A673 (cell line): ENCODE results near the gene ZDHHC22. TPM values are rescaled to one million over a fixed set of nuclear protein-coding genes. Genes with fewer than 3 reads are reported as not detected.

ENCODE experiments used
- BruUV-seq: library from RNA; stranded (reverse); fragments of 400-500 nt; replicated peaks from 2 replicates; lab custom pipeline; 2021; lab: Mats Ljungman, UMichigan
- CTCF ChIA-PET: fragments of 300-600 bp; sonication (Branson Sonifier 250); formaldehyde crosslinking; loops from one replicate; lab custom pipeline; 2022; ENCODE audit warnings: antibody characterized with exemption; lab: Charles Lee
- POLR2A ChIA-PET: fragments of 300-600 bp; sonication (Branson Sonifier 250); formaldehyde crosslinking; loops from one replicate; lab custom pipeline; 2022; ENCODE audit warnings: antibody characterized with exemption; ENCODE audit not compliant: low non-redundant PET; lab: Charles Lee
- DNase-seq: peaks from one replicate; pipeline ENCODE4 v3.0.0-alpha.2; 2015; ENCODE audit warnings: low spot score
- H3K27ac ChIP-seq: fragments of 200-600 bp; sonication (generic); 2 replicates; pipeline ENCODE4 v1.5.1; 2016; ENCODE audit warnings: mixed run types, low read depth, mild to moderate bottlenecking, mixed read lengths, antibody characterized with exemption, low read length; ENCODE audit not compliant: poor library complexity, severe bottlenecking
- H3K27me3 ChIP-seq: fragments of 200-600 bp; sonication (generic); replicated peaks from 2 replicates; pipeline ENCODE4 v1.6.1; 2017; ENCODE audit warnings: mixed run types, low read depth, mild to moderate bottlenecking, mixed read lengths, antibody characterized with exemption, low read length; ENCODE audit not compliant: insufficient read depth, poor library complexity
- H3K36me3 ChIP-seq: fragments of 200-600 bp; sonication (generic); 2 replicates; pipeline ENCODE4 v1.6.1; 2016; ENCODE audit warnings: mixed run types, mild to moderate bottlenecking, mixed read lengths, antibody characterized with exemption, low read length; ENCODE audit not compliant: insufficient read depth, poor library complexity, severe bottlenecking
- H3K4me1 ChIP-seq: fragments of 200-600 bp; sonication (generic); 2 replicates; pipeline ENCODE4 v1.6.1; 2017; ENCODE audit warnings: mixed run types, mild to moderate bottlenecking, mixed read lengths, antibody characterized with exemption, low read length; ENCODE audit not compliant: insufficient read depth, poor library complexity, severe bottlenecking
- H3K4me3 ChIP-seq: fragments of 200-600 bp; sonication (generic); 2 replicates; pipeline ENCODE4 v1.5.1; 2016; ENCODE audit warnings: low read depth, mixed run types, mild to moderate bottlenecking, mixed read lengths, low read length; ENCODE audit not compliant: poor library complexity, severe bottlenecking
- H3K9me3 ChIP-seq: fragments of 200-600 bp; sonication (generic); 2 replicates; pipeline ENCODE4 v1.6.1; 2016; ENCODE audit warnings: mixed run types, low read depth, mild to moderate bottlenecking, mixed read lengths, antibody characterized with exemption, low read length; ENCODE audit not compliant: poor library complexity, severe bottlenecking
- CTCF ChIP-seq: fragments of 300-800, 200-600 bp; sonication (generic); conservative IDR thresholded peaks from 2 replicates; pipeline ENCODE4 v1.5.1; 2017; ENCODE audit warnings: low read depth, mild to moderate bottlenecking, antibody characterized with exemption, low read length, moderate library complexity, mixed read lengths
- EZH2 ChIP-seq: fragments of 200-600 bp; sonication (generic); IDR thresholded peaks from 2 replicates; pipeline ENCODE4 v1.6.1; 2017; ENCODE audit warnings: borderline replicate concordance, low read depth, mild to moderate bottlenecking, mixed read lengths, antibody characterized with exemption, low read length; ENCODE audit not compliant: poor library complexity, severe bottlenecking
- intact Hi-C: fragments of 100-400 bp; cut with micrococcal nuclease; formaldehyde crosslinking; loops from one replicate; pipeline ENCODE4 v1.10.0; 2022; ENCODE audit not compliant: unreplicated experiment
- total RNA-seq: library from RNA; stranded (reverse); gene quantifications from 2 replicates; pipeline ENCODE4 v1.2.3, GENCODE V29; 2021

ZDHHC22 gene
- total RNA-seq, 1 experiment from 2014 or later: 0.60 TPM

GRCh38 chr14:77085538-77085937, 56.1 kb downstream of the ZDHHC22 start:
- DNase-seq: no peak
- intact Hi-C loops: no loop called here
- H3K4me1 ChIP-seq: no peaks in the 10 kb centered on the region
- no peak overlapping the region for H3K4me3 ChIP-seq
- no peak overlapping the region for H3K27ac ChIP-seq
- no peaks in the 10 kb centered on the region for H3K36me3 ChIP-seq
- ChIA-PET POLR2A (no interaction called here), CTCF (interaction anchor here (0.6 to 1.1 kb wide), 3 partner anchors 210 to 213 kb away, joined by 3 to 11 read pairs (median 4); no protein-coding TSS in a partner anchor)
- H3K9me3 ChIP-seq: no peaks in the 10 kb centered on the region
- BruUV-seq: no TSS peak
- no peaks in the 10 kb centered on the region for H3K27me3 ChIP-seq
- TF ChIP-seq EZH2 (no peak), CTCF (no peak)

GRCh38 chr14:77084985-77085384, 56.6 kb downstream of the ZDHHC22 start:
- intact Hi-C loops: no loop called here
- TF ChIP-seq EZH2: no peak
- TF ChIP-seq CTCF: no peak
- no TSS peak for BruUV-seq
- H3K27me3 ChIP-seq: no peaks in the 10 kb centered on the region
- ChIA-PET POLR2A (no interaction called here), CTCF (interaction anchor here (1.1 kb wide), 1 partner anchor 212 kb away, joined by 3 read pairs; no protein-coding TSS in a partner anchor)
- no peak overlapping the region for H3K4me3 ChIP-seq
- no peaks in the 10 kb centered on the region for H3K9me3 ChIP-seq
- DNase-seq: no peak
- no peak overlapping the region for H3K27ac ChIP-seq
- no peaks in the 10 kb centered on the region for H3K36me3 ChIP-seq
- no peaks in the 10 kb centered on the region for H3K4me1 ChIP-seq

GRCh38 chr14:77083082-77083481, 58.5 kb downstream of the ZDHHC22 start:
- no TSS peak for BruUV-seq
- Histone ChIP-seq H3K36me3 (no peaks in the 10 kb centered on the region), H3K4me1 (no peaks in the 10 kb centered on the region), H3K27ac (no peak overlapping the region), H3K9me3 (no peaks in the 10 kb centered on the region), H3K4me3 (no peak overlapping the region), H3K27me3 (no peaks in the 10 kb centered on the region)
- DNase-seq: no peak
- ChIA-PET POLR2A (no interaction called here), CTCF (no interaction called here)
- TF ChIP-seq CTCF: no peak
- no peak for TF ChIP-seq EZH2
- intact Hi-C loops: no loop called here
